Lower leg skin (tissue), 3 donors: ENCODE measurements around the gene RAP1GDS1.

Experiments
- POLR2A ChIP-seq, 2 donors: fragments of 450-650 bp; IDR thresholded peaks; one replicate each; pipeline ENCODE4 v1.6.1; 2016 to 2017; ENCODE audit warnings: antibody characterized with exemption in 2 of 2, mild to moderate bottlenecking in 1 of 2, moderate library complexity in 1 of 2
- TF ChIP-seq, protein P1 (sequence below), 3 donors: fragments of 450-650 bp; IDR thresholded peaks; one replicate each; pipeline ENCODE4 v1.5.1; 2016; ENCODE audit warnings: antibody characterized with exemption in 3 of 3, mild to moderate bottlenecking in 3 of 3, moderate library complexity in 2 of 3

DNA sequence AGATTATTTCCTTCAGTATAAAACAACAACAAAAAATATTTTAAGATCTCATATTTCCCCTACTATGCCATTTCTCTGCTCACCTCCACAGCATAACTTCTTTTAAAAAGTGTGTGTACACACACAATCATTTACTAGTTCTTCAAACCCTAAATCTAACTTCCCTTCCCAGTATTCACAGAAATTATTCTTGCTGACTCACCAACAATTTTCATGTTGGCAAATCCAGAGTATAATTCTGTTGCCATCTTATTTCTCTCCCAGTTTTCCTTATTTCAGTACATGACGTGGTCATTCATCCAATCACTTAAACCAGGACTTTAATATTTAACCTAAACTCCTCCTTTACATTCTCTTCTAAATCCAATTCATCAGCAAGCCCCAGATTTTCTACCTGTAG, 11.4 kb upstream of the RAP1GDS1 start:
- TF ChIP-seq, protein P1, sequence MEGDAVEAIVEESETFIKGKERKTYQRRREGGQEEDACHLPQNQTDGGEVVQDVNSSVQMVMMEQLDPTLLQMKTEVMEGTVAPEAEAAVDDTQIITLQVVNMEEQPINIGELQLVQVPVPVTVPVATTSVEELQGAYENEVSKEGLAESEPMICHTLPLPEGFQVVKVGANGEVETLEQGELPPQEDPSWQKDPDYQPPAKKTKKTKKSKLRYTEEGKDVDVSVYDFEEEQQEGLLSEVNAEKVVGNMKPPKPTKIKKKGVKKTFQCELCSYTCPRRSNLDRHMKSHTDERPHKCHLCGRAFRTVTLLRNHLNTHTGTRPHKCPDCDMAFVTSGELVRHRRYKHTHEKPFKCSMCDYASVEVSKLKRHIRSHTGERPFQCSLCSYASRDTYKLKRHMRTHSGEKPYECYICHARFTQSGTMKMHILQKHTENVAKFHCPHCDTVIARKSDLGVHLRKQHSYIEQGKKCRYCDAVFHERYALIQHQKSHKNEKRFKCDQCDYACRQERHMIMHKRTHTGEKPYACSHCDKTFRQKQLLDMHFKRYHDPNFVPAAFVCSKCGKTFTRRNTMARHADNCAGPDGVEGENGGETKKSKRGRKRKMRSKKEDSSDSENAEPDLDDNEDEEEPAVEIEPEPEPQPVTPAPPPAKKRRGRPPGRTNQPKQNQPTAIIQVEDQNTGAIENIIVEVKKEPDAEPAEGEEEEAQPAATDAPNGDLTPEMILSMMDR (IDR thresholded peaks at IDR 0.05), result no peak
- TF ChIP-seq POLR2A (IDR thresholded peaks at IDR 0.05), result no peak
